Measurements from ENCODE around the gene RBPJL. TPM values are rescaled to one million over a fixed set of nuclear protein-coding genes. Genes with fewer than 3 reads are reported as not detected.
"Not testable (repeated sequence)": the region's sequence is repeated elsewhere in the genome, so short reads cannot be mapped to it uniquely, and the experiment has no call there.

The RBPJL gene
- total RNA-seq, 1 experiment from 2014 or later, result not detected

DNA sequence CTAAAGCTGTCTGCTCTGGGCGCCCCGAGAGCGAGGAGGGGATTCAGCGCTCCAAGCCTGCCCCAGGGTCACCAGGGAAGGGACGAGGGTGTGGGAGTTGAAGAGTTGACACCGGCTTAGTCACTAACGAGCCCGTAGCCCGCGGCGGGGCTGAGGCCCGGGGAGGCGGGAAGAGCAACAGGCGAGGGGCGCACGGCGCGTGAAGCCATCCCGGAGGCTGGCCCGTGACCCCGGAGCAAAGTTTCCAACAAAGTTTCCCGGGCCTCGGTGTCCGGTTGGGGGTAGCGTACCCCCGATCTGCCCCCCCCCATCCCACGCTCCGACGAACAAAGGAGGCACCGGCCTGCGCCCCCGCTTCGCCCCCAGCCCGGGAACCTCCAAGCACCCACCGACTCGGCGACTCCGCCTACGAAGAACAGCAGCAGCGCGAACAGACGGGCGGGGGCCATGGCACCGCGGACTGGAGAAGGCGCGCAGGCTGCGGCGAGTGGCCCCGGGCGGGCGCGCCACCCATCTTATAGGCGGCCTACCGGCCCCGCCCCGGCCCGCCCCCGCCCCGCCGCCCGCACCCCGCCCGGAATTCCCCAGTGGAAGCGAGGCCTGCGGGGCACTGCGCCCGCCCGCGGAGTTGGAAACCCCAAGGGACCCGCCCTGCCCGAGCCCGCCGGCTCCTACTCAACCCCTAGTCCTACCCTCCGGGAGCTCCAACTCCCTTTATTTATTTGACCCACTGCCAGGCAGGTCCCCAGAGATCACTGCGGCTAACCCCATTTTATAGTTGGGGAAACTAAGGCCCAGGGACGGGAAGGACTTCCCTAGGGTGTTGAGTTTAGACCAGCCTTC, 41.5 kb downstream of the RBPJL start, which contains the start of gene SDC4:
Gene SDC4, minus strand, starts transcription at position 489 of the 843 bp plus-strand sequence. Its CDS starts 40 bp downstream, at position 449.
- Mint-ChIP-seq H3K9me3 (ENCODE audit: low read depth, unreplicated experiment) (no peaks in the 10 kb centered on the region), H3K27ac (ENCODE audit: unreplicated experiment) (peak within 1 kb of the TSS; percentile 99), H3K36me3 (ENCODE audit: insufficient read depth, unreplicated experiment) (peaks cover 60% of the 10 kb centered on the region), H3K27me3 (ENCODE audit: unreplicated experiment) (no peaks in the 10 kb centered on the region), H3K4me3 (ENCODE audit: low read depth, unreplicated experiment) (peak within 1 kb of the TSS; percentile 95), H3K4me1 (ENCODE audit: low read depth, unreplicated experiment) (peaks cover 30% of the 10 kb centered on the region)
- CTCF ChIA-PET, result interaction anchor here (0.9 to 5.3 kb wide), 7 partner anchors 11 to 184 kb away, joined by 3 to 51 read pairs (median 11); partner anchors contain the start of gene SYS1
- no TSS peak for BruUV-seq (replicated peaks)
- intact Hi-C loops (cut with micrococcal nuclease; ENCODE audit: unreplicated experiment), result no loop called here
- no peak for TF ChIP-seq CTCF (IDR thresholded peaks at IDR 0.05; ENCODE audit: unreplicated experiment)
- peak; percentile 89 for DNase-seq

DNA sequence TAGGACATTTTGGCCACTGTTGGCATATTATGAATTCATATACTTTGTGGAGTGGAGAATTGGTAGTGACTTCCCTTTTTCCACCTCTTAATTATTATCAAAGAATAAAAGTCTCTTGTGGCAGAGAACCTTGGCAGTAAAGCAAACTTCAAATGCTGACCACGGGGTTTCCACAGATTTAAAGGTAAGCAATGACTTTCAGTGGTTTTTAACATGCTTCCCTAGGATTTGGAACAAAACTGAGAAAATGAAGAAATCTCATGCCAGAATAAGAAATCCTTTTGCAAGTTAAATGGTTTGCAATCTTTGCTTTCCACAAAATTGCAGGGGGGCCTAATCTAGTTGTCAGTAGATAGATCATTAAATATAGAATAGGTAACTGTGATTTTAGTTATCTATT, 43.6 kb downstream of the RBPJL start:
- Mint-ChIP-seq H3K4me1 (ENCODE audit: low read depth, unreplicated experiment) (peaks cover 23% of the 10 kb centered on the region), H3K27me3 (ENCODE audit: unreplicated experiment) (no peaks in the 10 kb centered on the region), H3K36me3 (ENCODE audit: insufficient read depth, unreplicated experiment) (peaks cover 40% of the 10 kb centered on the region), H3K27ac (ENCODE audit: unreplicated experiment) (no peak overlapping the region), H3K4me3 (ENCODE audit: low read depth, unreplicated experiment) (no peak overlapping the region), H3K9me3 (ENCODE audit: low read depth, unreplicated experiment) (no peaks in the 10 kb centered on the region)
- TF ChIP-seq CTCF (IDR thresholded peaks at IDR 0.05; ENCODE audit: unreplicated experiment), result no peak
- no peak for DNase-seq
- BruUV-seq (replicated peaks), result no TSS peak
- intact Hi-C loops (cut with micrococcal nuclease; ENCODE audit: unreplicated experiment), result no loop called here
- CTCF ChIA-PET, result interaction anchor here (0.6 to 1.4 kb wide), 2 partner anchors 13 to 64 kb away, joined by 3 to 6 read pairs; partner anchors contain the start of gene SYS1

GRCh38 chr20:45350795-45351194, 44.2 kb downstream of the RBPJL start:
- H3K9me3 Mint-ChIP-seq (ENCODE audit: low read depth, unreplicated experiment); H3K4me3 Mint-ChIP-seq (ENCODE audit: low read depth, unreplicated experiment); H3K27me3 Mint-ChIP-seq (ENCODE audit: unreplicated experiment); DNase-seq; H3K27ac Mint-ChIP-seq (ENCODE audit: unreplicated experiment); BruUV-seq (replicated peaks); intact Hi-C loops (cut with micrococcal nuclease; ENCODE audit: unreplicated experiment): not testable (repeated sequence)
- Mint-ChIP-seq H3K4me1 (ENCODE audit: low read depth, unreplicated experiment) (peaks cover 23% of the 10 kb centered on the region), H3K36me3 (ENCODE audit: insufficient read depth, unreplicated experiment) (peaks cover 34% of the 10 kb centered on the region)
- CTCF ChIA-PET, result interaction anchor here (0.6 to 1.7 kb wide), 3 partner anchors 9 to 65 kb away, joined by 3 to 6 read pairs (median 4); partner anchors contain the start of gene SYS1

- Mint-ChIP-seq H3K27me3 (ENCODE audit: unreplicated experiment) (no peaks in the 10 kb centered on the region), H3K9me3 (ENCODE audit: low read depth, unreplicated experiment) (no peaks in the 10 kb centered on the region), H3K27ac (ENCODE audit: unreplicated experiment) (no peak overlapping the region), H3K4me3 (ENCODE audit: low read depth, unreplicated experiment) (no peak overlapping the region), H3K36me3 (ENCODE audit: insufficient read depth, unreplicated experiment) (peaks cover 15% of the 10 kb centered on the region), H3K4me1 (ENCODE audit: low read depth, unreplicated experiment) (peaks cover 13% of the 10 kb centered on the region)
- no TSS peak for BruUV-seq (replicated peaks)
- intact Hi-C loops (cut with micrococcal nuclease; ENCODE audit: unreplicated experiment), result no loop called here
- TF ChIP-seq CTCF (IDR thresholded peaks at IDR 0.05; ENCODE audit: unreplicated experiment), result no peak
- CTCF ChIA-PET, result interaction anchor here (0.9 to 1.6 kb wide), 2 partner anchors 9 to 30 kb away, joined by 3 to 4 read pairs; no protein-coding TSS in a partner anchor
- no peak for DNase-seq
Measured at GRCh38 chr20:45352729-45353128, 46.1 kb downstream of the RBPJL start.
